GM18502 (cell line): ENCODE data around the gene KRTAP10-5.

Source experiments
- ATAC-seq: cut with Tn5 transposase; IDR thresholded peaks from one replicate; pipeline ENCODE4 v1.9.1; 2021; ENCODE audit warnings: mild to moderate bottlenecking; ENCODE audit not compliant: unreplicated experiment, poor library complexity

KRTAP10-5 gene

GRCh38 chr21:44533121-44533890, 47.1 kb downstream of the KRTAP10-5 start:
- ATAC-seq = no peak

GRCh38 chr21:44532712-44533111, 47.7 kb downstream of the KRTAP10-5 start:
- ATAC-seq = no peak

GRCh38 chr21:44531606-44532564, 48.5 kb downstream of the KRTAP10-5 start:
- no peak for ATAC-seq

- ATAC-seq = no peak
Measured at GRCh38 chr21:44530903-44531605, 49.4 kb downstream of the KRTAP10-5 start.

GRCh38 chr21:44530221-44530902, 50.0 kb downstream of the KRTAP10-5 start:
- ATAC-seq = no peak

- no peak for ATAC-seq
Measured at GRCh38 chr21:44529503-44530125, 50.8 kb downstream of the KRTAP10-5 start.
